Activated naive CD8-positive, alpha-beta T cell (primary cell): ENCODE results near the gene SLC35G3.
"Not testable (repeated sequence)": the region's sequence is repeated elsewhere in the genome, so short reads cannot be mapped to it uniquely, and the experiment has no call there.

Experiments used
- H3K27ac Mint-ChIP-seq: one replicate; pipeline ENCODE4 v1.8.0; 2021; ENCODE audit warnings: mixed read lengths
- H3K27me3 Mint-ChIP-seq: one replicate; pipeline ENCODE4 v1.8.0; 2021; ENCODE audit warnings: mixed read lengths
- H3K36me3 Mint-ChIP-seq: one replicate; pipeline ENCODE4 v1.8.0; 2021; ENCODE audit warnings: mixed read lengths
- H3K4me1 Mint-ChIP-seq: one replicate; pipeline ENCODE4 v1.8.0; 2021; ENCODE audit warnings: low read depth, mixed read lengths
- H3K4me3 Mint-ChIP-seq: one replicate; pipeline ENCODE4 v1.8.0; 2021; ENCODE audit warnings: mild to moderate bottlenecking, mixed read lengths
- H3K9me3 Mint-ChIP-seq: one replicate; pipeline ENCODE4 v1.8.0; 2021; ENCODE audit warnings: low read depth, mixed read lengths

The SLC35G3 gene

DNA sequence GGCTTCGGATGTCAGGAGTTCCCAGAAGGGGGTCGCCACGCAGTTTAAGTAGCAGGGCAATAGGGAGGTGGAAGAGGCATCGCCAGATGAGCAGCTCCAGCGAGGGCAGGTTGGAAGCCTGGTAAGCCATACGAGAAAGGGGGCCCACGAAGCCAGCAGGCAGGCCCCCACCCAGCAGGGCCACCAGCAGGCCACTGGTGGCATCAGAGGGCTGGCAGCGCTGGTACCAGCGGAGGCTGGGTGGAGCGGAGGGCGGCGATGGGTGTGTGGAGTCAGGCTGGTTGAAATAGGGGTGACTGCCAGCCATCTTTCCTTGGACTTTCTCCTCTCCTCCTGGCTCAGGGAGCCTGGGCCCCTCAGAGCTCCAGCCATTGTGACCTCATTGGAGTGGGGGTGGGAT lies at the start of gene SLC35G3:
Gene SLC35G3 (minus strand): TSS at position 393 of the 400 bp plus-strand sequence. CDS start 86 bp downstream, at position 307.
- not testable (repeated sequence) for H3K36me3 Mint-ChIP-seq, H3K27me3 Mint-ChIP-seq, H3K9me3 Mint-ChIP-seq
- H3K4me1 Mint-ChIP-seq = peaks cover 46% of the 10 kb centered on the region
- peak within 1 kb of the TSS; percentile 91 for H3K27ac Mint-ChIP-seq
- peak within 1 kb of the TSS; percentile 77 for H3K4me3 Mint-ChIP-seq

GRCh38 chr17:35243561-35244340 lies 49.6 kb upstream of the SLC35G3 start:
- Mint-ChIP-seq H3K27ac (peak overlapping the region; percentile 99), H3K27me3 (no peaks in the 10 kb centered on the region), H3K9me3 (no peaks in the 10 kb centered on the region), H3K36me3 (peaks cover 19% of the 10 kb centered on the region), H3K4me3 (peak overlapping the region; percentile 98), H3K4me1 (peaks cover 76% of the 10 kb centered on the region)

- H3K27me3 Mint-ChIP-seq = no peaks in the 10 kb centered on the region
- no peaks in the 10 kb centered on the region for H3K9me3 Mint-ChIP-seq
- peak within 1 kb of the TSS; percentile 99 for H3K27ac Mint-ChIP-seq
- H3K4me3 Mint-ChIP-seq = peak within 1 kb of the TSS; percentile 98
- H3K36me3 Mint-ChIP-seq = peaks cover 13% of the 10 kb centered on the region
- peaks cover 76% of the 10 kb centered on the region for H3K4me1 Mint-ChIP-seq
Measured at GRCh38 chr17:35242805-35243560, 48.8 kb upstream of the SLC35G3 start, which contains the start of gene SLFN5. Gene SLFN5, plus strand, starts transcription at chr17:35243072. Its CDS starts 15,619 bp downstream, at chr17:35258691.

DNA sequence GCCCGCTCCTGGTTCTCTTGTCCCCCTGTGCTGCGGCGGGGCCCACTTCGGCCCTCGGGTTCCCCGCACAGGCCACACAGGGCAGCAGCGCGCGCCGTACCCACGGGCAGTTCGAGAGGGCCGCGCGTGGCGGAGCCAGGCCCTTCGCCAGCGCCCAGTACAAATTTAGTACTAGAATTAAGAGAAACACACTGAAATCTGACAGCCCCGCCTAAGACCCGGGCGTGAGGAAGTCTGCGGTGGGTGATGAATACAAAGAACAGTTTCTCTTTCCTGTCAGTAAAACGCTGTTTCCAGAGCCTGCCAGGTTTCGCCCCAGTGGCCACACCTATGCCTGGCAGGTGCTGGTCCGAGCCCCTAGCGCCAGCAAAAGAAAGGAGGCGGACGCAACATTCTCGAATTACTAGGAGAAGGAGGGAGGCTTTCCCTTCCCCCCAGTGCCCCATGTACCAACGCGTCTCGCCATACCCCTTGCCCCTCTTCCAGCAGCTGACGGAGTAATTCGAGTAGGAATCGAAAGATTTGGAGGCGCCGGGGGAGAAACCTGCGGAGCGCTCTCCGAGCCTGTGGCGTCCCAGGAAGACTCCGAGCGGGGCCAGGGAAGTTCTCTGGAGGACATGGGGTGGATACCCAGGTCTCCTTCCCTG lies 48.1 kb upstream of the SLC35G3 start:
- Mint-ChIP-seq H3K27ac (peak overlapping the region; percentile 97), H3K9me3 (no peaks in the 10 kb centered on the region), H3K27me3 (no peaks in the 10 kb centered on the region), H3K36me3 (peaks cover 6% of the 10 kb centered on the region), H3K4me1 (peaks cover 76% of the 10 kb centered on the region), H3K4me3 (peak overlapping the region; percentile 98)

- Mint-ChIP-seq H3K4me3 (peak overlapping the region; percentile 98), H3K27me3 (no peaks in the 10 kb centered on the region), H3K27ac (peak overlapping the region; percentile 97), H3K4me1 (peaks cover 78% of the 10 kb centered on the region), H3K36me3 (peaks cover 3% of the 10 kb centered on the region), H3K9me3 (no peaks in the 10 kb centered on the region)
Measured at GRCh38 chr17:35241520-35241919, 47.3 kb upstream of the SLC35G3 start.

DNA sequence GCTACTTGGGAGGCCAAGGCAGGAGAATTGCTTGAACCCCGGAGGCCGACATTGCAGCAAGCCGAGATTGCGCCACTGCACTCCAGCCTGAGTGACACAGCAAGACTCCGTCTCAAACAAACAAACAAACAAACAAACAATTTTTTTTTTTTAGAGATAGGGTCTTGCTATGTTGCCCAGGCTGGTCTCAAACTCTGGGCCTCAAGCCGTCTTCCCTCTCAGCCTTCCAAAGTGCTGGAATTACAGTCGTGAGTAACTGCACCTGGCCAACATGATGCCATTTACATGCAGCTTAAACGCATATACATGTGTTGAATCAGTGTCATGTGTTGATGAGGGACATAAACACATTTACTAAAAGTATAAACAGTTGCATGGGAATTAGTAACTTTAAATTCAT lies 46.7 kb upstream of the SLC35G3 start:
- peak overlapping the region; percentile 97 for H3K27ac Mint-ChIP-seq
- peaks cover 78% of the 10 kb centered on the region for H3K4me1 Mint-ChIP-seq
- peak overlapping the region; percentile 98 for H3K4me3 Mint-ChIP-seq
- no peaks in the 10 kb centered on the region for H3K9me3 Mint-ChIP-seq
- peaks cover 3% of the 10 kb centered on the region for H3K36me3 Mint-ChIP-seq
- no peaks in the 10 kb centered on the region for H3K27me3 Mint-ChIP-seq

DNA sequence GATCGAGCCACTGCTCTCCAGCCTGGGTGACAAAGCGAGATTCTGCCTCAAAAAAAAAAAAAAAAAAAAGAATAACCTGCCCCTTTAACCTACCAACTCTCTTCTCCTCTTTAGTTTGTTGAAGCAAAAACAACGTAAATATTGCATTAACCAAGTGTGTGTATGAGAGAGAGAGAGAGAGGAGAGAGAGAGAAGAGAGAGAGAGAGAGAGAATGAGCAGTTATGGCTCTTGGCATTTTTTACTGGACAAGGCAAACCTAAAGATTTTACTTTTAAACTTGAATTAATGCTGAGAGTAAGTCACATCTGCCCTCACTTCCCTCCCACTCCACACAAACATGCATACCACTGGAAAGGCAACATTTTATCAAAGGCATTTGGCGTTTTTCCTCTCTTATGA lies 45.6 kb upstream of the SLC35G3 start:
- Mint-ChIP-seq H3K4me3 (peak overlapping the region; percentile 98), H3K4me1 (peaks cover 80% of the 10 kb centered on the region), H3K9me3 (no peaks in the 10 kb centered on the region), H3K36me3 (peaks cover 5% of the 10 kb centered on the region), H3K27ac (peak overlapping the region; percentile 89), H3K27me3 (no peaks in the 10 kb centered on the region)

DNA sequence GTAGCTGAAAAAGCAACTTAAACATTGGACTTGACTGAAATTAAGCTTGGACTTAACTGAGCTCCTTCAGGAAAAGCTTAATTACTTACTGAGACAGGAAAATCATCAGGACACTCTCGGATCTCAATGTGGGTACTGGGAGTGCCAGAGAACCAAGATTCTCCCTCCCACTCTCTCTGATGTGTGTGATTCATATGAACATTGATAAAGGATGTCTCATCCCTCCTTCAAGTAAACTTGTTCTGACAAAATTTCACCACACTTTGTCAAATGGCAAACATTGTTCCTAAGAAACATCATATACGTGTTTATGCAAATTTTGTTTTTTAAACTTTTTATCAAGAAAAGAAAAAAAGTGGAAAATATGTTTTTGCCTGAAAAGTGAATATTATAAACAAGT lies 44.6 kb upstream of the SLC35G3 start:
- Mint-ChIP-seq H3K36me3 (peaks cover 5% of the 10 kb centered on the region), H3K4me3 (peak overlapping the region; percentile 98), H3K4me1 (peaks cover 78% of the 10 kb centered on the region), H3K27me3 (no peaks in the 10 kb centered on the region), H3K9me3 (no peaks in the 10 kb centered on the region), H3K27ac (peak overlapping the region; percentile 89)

DNA sequence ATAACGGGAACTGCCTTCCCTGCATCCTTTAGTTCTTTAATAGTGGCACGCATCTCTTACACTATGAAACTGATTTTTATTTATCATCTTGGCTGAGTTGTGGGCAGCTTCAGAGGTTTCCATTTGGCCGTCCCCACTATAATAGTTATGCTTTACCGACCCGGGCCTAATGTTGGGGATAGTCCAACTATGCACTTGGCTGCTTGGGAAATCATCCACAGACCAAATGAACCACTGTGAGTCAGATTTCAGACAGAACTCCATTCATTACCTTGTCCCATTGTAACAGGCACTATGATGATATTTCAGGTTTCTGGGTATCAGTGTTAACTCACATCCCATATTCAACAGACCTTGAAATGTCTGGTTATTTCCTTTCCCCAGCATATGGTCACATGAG lies 42.6 kb upstream of the SLC35G3 start:
- Mint-ChIP-seq H3K36me3 (peaks cover 5% of the 10 kb centered on the region), H3K4me1 (peaks cover 90% of the 10 kb centered on the region), H3K9me3 (no peaks in the 10 kb centered on the region), H3K27ac (peak overlapping the region; percentile 89), H3K27me3 (no peaks in the 10 kb centered on the region), H3K4me3 (no peak overlapping the region)

GRCh38 chr17:35235917-35236316 lies 41.7 kb upstream of the SLC35G3 start:
- peak overlapping the region; percentile 8 for H3K4me3 Mint-ChIP-seq
- H3K27ac Mint-ChIP-seq = peak overlapping the region; percentile 89
- no peaks in the 10 kb centered on the region for H3K9me3 Mint-ChIP-seq
- peaks cover 90% of the 10 kb centered on the region for H3K4me1 Mint-ChIP-seq
- H3K27me3 Mint-ChIP-seq = no peaks in the 10 kb centered on the region
- peaks cover 3% of the 10 kb centered on the region for H3K36me3 Mint-ChIP-seq

- H3K9me3 Mint-ChIP-seq = no peaks in the 10 kb centered on the region
- H3K36me3 Mint-ChIP-seq = peaks cover 8% of the 10 kb centered on the region
- H3K4me3 Mint-ChIP-seq = peak overlapping the region; percentile 30
- peak overlapping the region; percentile 89 for H3K27ac Mint-ChIP-seq
- no peaks in the 10 kb centered on the region for H3K27me3 Mint-ChIP-seq
- H3K4me1 Mint-ChIP-seq = peaks cover 92% of the 10 kb centered on the region
Measured at GRCh38 chr17:35235289-35235688, 41.1 kb upstream of the SLC35G3 start.

- Mint-ChIP-seq H3K27ac (peak overlapping the region; percentile 67), H3K36me3 (peaks cover 11% of the 10 kb centered on the region), H3K4me1 (peaks cover 90% of the 10 kb centered on the region)
- H3K27me3 Mint-ChIP-seq, H3K4me3 Mint-ChIP-seq, H3K9me3 Mint-ChIP-seq: not testable (repeated sequence)
Measured at GRCh38 chr17:35234315-35234714, 40.1 kb upstream of the SLC35G3 start.

DNA sequence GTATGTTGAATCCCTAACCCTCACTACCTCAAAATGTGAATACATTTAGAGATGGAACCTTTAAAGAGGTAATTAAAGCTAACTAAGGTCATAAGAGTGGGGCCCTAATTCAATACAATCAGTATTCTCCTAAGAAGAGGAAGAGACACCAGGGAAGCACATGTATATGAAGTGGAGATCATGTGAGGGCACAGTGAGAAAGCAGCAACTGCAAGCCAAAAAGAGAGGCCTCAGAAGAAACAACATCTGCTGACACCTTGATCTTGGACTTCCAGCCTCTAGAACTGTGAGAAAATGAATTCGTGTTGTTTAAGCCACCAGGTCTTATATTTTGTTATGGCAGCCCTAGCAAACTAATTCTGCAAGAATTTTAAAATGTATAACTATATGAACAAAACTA lies 35.4 kb upstream of the SLC35G3 start:
- Mint-ChIP-seq H3K27ac (no peak overlapping the region), H3K4me1 (peaks cover 63% of the 10 kb centered on the region), H3K4me3 (no peak overlapping the region), H3K36me3 (peaks cover 20% of the 10 kb centered on the region), H3K9me3 (no peaks in the 10 kb centered on the region), H3K27me3 (no peaks in the 10 kb centered on the region)

DNA sequence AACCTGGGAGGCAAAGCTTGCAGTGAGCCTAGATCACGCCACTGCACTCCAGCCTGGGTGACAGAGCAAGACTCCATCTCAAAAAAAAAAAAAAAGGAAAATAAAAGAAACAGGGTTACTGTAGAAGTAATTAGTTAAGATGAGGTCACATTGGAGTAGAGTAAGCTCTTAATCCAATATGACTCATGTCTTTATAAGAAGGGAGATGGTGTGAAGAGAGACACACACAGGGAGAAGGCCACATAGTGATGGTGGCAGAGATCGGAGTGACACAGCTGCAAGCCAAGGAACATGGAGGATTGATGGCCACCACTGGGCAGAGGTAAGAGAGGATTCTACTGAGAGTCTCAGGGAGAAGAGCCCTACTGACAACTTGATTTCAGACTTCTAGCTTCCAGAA lies 33.4 kb upstream of the SLC35G3 start:
- H3K27ac Mint-ChIP-seq = no peak overlapping the region

DNA sequence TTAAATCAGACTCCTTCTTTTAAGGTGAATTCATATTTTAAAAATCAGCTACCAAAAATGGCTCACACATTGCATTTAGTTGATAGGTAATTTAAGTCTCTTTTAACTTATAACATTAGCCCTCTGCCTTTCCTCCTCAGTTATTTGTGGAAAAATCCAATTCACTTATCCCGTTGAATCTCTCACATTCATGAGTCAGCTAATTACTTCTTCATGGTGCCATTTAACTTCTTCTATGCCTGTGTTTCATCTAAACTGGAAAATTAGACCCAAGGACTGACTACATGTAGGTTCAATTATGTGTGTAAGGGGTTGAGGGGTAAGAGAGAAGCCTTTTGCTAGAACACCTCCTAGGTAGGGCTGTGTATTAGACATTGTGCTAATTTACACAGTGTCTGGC lies 30.2 kb upstream of the SLC35G3 start:
- Mint-ChIP-seq H3K9me3 (peaks cover 11% of the 10 kb centered on the region), H3K4me1 (peaks cover 53% of the 10 kb centered on the region), H3K27me3 (no peaks in the 10 kb centered on the region), H3K27ac (no peak overlapping the region), H3K36me3 (peaks cover 24% of the 10 kb centered on the region), H3K4me3 (no peak overlapping the region)

More for the DNA sequence above, 33.4 kb upstream of the SLC35G3 start:
- peaks cover 52% of the 10 kb centered on the region for H3K4me1 Mint-ChIP-seq
- peaks cover 10% of the 10 kb centered on the region for H3K9me3 Mint-ChIP-seq
- H3K4me3 Mint-ChIP-seq = no peak overlapping the region
- H3K36me3 Mint-ChIP-seq = peaks cover 27% of the 10 kb centered on the region
- no peaks in the 10 kb centered on the region for H3K27me3 Mint-ChIP-seq
